RPMI7951 (cell line): ENCODE results near the gene OVCH1. TPM values are rescaled to one million over a fixed set of nuclear protein-coding genes. Genes with fewer than 3 reads are reported as not detected.
A peak's percentile ranks its signal among the peaks of the same experiment; 100 is the strongest.
"Not testable (repeated sequence)": the region's sequence is repeated elsewhere in the genome, so short reads cannot be mapped to it uniquely, and the experiment has no call there.

Source experiments
- DNase-seq: peaks from one replicate; pipeline ENCODE4 v3.0.0-alpha.2; 2012; ENCODE audit warnings: low read depth
- total RNA-seq: library from RNA; depleted of rRNA; stranded (reverse); fragments of >200 nt; shearing (Covaris generic); gene quantifications from 2 replicates; pipeline ENCODE4 v1.2.3, GENCODE V29; 2014; rRNA removed

OVCH1 gene
- total RNA-seq, 1 experiment from 2014 or later = not detected

DNA sequence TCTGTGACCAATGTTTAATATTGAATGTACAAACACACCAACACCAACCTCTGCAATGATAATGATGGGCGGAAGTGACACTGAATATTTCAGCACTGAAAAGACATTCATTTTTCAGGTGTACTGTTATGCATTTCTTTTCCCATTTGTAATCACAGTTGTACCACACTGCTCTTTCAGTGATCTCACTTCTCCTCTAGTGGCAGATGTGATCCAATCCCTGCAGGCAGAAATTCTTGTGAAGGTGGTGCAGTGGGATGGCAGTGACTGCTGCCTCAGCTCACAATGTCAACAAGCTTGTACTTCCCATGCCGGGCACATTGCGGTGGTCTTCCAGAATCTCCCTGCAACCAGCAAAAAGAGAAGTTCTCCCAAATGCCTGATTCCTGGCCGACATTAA, 93.5 kb downstream of the OVCH1 start:
- no peak for DNase-seq

DNA sequence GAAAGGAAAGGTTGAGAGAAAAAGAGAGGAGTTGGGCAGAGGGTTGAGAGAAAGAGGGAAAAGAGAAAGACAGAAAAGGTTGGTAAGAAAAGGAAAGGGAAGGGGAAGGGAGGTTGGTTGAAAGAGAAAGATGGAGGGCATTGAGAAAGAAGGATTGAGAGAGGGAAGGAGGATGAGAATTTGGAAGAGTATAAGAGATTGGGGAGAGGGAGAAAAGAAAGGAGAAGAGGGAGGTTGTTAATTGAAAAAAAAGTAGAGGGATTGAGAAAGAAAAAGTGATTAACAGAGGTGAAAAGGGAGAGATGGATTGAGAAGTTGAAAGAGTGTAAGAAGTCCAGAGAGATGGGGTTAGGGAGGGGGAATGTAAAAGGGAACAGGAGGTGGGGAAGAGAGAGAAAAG, 95.0 kb downstream of the OVCH1 start:
- no peak for DNase-seq

GRCh38 chr12:29398495-29398894, 99.0 kb downstream of the OVCH1 start:
- DNase-seq = no peak

DNA sequence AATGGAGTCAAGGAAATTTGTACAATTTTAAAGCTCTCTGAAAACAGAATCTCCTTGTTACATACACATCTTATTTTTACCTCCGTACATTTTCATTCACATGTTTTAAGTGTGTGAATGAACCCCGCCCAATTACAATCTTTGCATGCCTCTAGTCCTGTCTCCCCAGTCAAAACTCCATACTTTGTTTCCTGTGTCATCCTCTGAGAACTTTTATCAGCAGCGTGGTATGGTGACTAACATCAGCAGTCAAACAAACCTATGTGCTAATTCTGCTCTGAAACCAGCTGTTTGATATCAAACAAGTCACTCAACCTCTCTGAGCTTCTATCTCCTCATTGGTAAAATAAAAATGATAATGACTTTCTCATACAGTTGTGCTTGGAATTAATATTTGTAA, 100.7 kb downstream of the OVCH1 start:
- DNase-seq = no peak

DNA sequence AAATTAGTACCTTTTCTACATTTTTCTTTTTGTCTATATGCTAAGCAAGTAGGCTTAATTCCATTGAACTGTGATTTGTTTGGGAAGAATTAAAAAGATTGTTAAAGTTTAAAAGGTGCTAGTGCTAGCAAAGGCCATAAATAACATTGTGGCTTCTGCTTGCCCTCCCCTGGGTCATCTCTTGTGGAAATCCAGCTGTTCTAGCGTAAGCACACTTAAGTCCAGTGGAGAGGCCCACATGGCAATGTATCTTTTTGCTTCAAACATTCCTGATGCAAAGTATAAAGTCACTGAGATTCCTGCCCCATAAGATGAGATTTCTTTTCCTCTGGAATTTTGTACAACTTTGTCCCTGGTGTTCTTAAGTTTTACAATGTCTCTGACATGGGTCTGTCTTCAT, 102.1 kb downstream of the OVCH1 start:
- no peak for DNase-seq

- not testable (repeated sequence) for DNase-seq
Observed at GRCh38 chr12:29390419-29390818, 107.1 kb downstream of the OVCH1 start.

DNA sequence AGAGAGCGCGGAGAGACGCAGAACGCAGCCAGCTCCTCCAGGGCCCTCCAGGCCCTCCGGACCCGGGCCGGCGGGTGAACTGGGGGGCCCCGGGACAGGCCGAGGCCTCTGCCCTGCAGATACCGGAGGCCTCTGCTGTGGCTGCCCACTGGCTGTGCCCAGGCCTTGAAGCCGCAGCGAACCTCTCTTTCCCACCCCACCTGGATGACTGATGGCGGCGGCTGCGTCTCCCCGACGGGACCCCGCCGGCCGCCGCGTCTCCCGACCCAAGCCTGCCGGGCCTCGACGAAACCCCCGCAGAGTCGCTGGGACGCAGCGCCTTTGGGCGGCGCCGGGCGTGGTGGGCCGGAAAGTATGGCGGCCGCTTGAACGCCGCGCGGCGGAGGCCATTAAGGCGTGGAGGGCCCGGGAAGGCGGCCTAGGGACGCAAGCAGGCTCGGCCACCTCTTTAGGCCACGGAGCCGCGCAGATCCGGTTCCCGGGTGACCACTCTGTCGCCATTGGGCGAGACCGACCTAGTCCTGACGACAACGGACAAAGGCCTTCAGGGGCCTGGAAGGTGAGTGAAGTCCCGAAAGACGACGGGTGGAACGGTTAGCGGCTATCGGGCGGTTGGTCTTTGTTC, 108.1 kb downstream of the OVCH1 start:
- no peak for DNase-seq

- DNase-seq = not testable (repeated sequence)
Observed at GRCh38 chr12:29386084-29386680, 111.3 kb downstream of the OVCH1 start.

GRCh38 chr12:29385194-29385593, 112.3 kb downstream of the OVCH1 start:
- DNase-seq = not testable (repeated sequence)

GRCh38 chr12:29382251-29382650, 115.2 kb downstream of the OVCH1 start:
- DNase-seq = no peak

DNA sequence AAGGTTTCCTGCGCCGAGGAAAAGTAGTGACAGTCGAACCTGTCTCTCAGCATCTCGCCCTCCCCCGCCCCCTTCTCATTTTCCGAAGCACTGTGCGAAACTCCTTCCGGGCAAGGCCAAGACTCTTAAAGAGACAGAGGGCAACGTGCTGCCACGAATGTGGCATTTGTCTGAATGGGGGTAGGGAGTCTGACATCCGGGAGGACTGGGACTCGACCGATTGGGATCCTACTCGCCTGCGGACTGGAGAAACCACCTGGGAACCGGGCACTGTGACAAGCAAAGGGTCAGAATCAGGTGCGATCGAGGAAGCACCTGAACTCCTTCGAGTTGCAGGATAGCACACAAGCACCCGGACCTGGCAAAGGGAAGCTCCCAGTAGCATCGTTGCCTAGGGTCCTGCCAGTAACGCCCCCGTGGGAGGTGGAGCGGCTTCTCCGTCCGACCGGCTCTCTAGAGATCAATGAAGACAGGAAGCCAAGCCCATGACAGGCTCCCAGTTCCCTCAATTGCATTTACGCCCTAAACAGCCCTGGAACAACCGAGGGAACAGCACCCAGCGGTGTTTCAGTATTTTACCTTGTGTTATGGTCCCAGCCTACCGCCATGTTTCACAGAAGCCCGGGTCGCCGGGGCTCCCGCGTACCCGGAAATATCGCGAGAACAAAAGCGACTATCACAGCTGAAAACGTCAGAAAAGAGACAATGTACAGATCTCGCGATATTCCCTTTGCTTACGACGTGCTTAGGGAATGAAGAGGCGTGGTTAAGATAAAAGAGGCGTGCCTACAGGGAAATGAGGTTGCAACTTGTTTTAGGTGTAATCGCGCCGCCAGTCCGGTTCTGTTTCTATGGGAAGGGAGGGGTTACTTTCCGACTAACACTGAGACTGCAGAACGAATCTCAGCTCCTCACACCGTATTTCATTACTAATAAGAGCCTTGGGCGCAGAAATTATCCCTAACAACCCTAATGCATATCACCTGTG, 116.7 kb downstream of the OVCH1 start, which contains the start of gene ERGIC2:
ERGIC2 (minus strand) TSS at position 637 of the 988 bp plus-strand sequence. CDS start 9,539 bp downstream, outside the sequence.
- peak; percentile 96 for DNase-seq

Other genes with a start within 250 kb of the OVCH1 start
- gene ERGIC2, start 116.5 kb downstream of the OVCH1 start, total RNA-seq = 109 and 131 TPM in 2 replicates